RWPE1 (cell line): ENCODE data around the gene LRIG1.
A peak's percentile ranks its signal among the peaks of the same experiment; 100 is the strongest.

Source experiments
- CTCF ChIA-PET: fragments of 350-600 bp; sonication (Branson Sonifier 250); formaldehyde crosslinking; extraction: SDS; loops from one replicate; lab custom pipeline; 2021; lab: Yijun Ruan, JAX
- POLR2A ChIA-PET: fragments of 400-600 bp; formaldehyde crosslinking; extraction: SDS; loops from one replicate; lab custom pipeline; 2020; ENCODE audit warnings: antibody characterized with exemption; ENCODE audit not compliant: low non-redundant PET; lab: Yijun Ruan, JAX
- DNase-seq: peaks from one replicate; pipeline ENCODE4 v3.0.0; 2012; ENCODE audit warnings: low spot score
- H3K27ac ChIP-seq: fragments of 450-650 bp; 2 replicates; pipeline ENCODE4 v1.5.1; 2017
- TF ChIP-seq, protein P1 (sequence below): fragments of 450-650 bp; conservative IDR thresholded peaks from 2 replicates; pipeline ENCODE4 v1.5.1; 2017; ENCODE audit warnings: low read depth, mild to moderate bottlenecking

Gene LRIG1

GRCh38 chr3:66487465-66487864 is 13.4 kb downstream of the LRIG1 start:
- H3K27ac ChIP-seq = no peak overlapping the region
- ChIA-PET POLR2A (no interaction called here), CTCF (no interaction called here)
- DNase-seq = no peak
- TF ChIP-seq, protein P1, sequence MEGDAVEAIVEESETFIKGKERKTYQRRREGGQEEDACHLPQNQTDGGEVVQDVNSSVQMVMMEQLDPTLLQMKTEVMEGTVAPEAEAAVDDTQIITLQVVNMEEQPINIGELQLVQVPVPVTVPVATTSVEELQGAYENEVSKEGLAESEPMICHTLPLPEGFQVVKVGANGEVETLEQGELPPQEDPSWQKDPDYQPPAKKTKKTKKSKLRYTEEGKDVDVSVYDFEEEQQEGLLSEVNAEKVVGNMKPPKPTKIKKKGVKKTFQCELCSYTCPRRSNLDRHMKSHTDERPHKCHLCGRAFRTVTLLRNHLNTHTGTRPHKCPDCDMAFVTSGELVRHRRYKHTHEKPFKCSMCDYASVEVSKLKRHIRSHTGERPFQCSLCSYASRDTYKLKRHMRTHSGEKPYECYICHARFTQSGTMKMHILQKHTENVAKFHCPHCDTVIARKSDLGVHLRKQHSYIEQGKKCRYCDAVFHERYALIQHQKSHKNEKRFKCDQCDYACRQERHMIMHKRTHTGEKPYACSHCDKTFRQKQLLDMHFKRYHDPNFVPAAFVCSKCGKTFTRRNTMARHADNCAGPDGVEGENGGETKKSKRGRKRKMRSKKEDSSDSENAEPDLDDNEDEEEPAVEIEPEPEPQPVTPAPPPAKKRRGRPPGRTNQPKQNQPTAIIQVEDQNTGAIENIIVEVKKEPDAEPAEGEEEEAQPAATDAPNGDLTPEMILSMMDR = no peak

DNA sequence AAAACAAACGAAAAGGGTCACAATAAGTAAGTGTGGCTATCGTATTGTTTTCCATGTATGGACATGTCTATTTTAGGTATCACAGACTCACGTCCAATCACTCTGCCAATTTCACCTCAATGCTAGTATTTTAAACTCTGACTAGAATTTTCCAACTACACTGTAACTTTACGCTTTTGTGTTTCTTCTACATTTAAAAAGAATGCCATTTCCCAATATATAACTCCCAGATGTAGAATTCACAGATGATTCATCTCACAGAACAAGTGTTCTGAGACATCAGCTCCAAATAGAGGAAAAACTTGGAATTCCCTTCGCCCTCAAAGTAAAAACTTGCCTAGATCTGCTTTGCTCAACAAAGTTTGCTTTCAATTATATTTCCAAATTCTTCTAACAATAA is 14.2 kb downstream of the LRIG1 start:
- peak overlapping the region; percentile 75 for H3K27ac ChIP-seq
- CTCF ChIA-PET = interaction anchor here (0.6 kb wide), 1 partner anchor 1912 kb away, joined by 3 read pairs; no protein-coding TSS in a partner anchor
- TF ChIP-seq, protein P1 = no peak

GRCh38 chr3:66486202-66486601 is 14.6 kb downstream of the LRIG1 start:
- POLR2A ChIA-PET = no interaction called here

More for the DNA sequence above, 14.2 kb downstream of the LRIG1 start:
- POLR2A ChIA-PET = no interaction called here
- DNase-seq = no peak

DNA sequence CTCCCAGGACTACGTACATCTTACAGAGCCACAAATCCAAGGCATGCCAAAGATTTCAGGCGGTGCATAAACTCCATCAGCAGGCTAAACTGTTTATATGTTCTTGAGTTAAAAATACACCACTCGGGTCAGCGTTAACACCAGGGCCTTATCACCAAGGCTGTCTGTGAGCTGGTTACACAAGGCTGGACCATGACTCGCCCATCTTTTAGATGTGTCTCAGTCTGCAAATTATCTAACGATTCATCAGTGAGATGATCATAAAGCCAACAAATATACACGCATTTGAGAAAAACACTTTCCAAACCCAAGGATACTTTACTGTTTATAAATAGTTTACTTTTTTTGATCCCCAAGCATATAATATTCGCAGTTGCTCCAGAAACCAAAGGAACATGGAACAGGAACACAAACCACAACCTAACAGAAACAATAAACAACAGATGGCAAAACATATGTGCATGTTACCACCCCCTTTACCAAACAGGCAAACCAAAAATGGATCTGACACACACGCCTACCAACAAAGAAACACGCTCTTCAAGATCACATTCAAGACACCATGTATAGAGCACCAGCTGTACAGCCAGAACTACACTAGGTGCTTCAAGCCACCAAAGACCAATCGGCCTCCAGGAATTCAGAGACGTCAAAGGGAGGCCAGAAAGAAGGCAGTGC is 15.4 kb downstream of the LRIG1 start:
- POLR2A ChIA-PET = no interaction called here
- CTCF ChIA-PET = no interaction called here
- no peak for DNase-seq
- TF ChIP-seq, protein P1 = no peak
- H3K27ac ChIP-seq = no peak overlapping the region

More at GRCh38 chr3:66486202-66486601, 14.6 kb downstream of the LRIG1 start:
- CTCF ChIA-PET = interaction anchor here (0.6 kb wide), 1 partner anchor 1911 kb away, joined by 3 read pairs; no protein-coding TSS in a partner anchor
- TF ChIP-seq, protein P1 = no peak
- H3K27ac ChIP-seq = peak overlapping the region; percentile 75
- DNase-seq = no peak

GRCh38 chr3:66484106-66484844 is 16.5 kb downstream of the LRIG1 start:
- TF ChIP-seq, protein P1 = no peak
- DNase-seq = no peak
- CTCF ChIA-PET = no interaction called here
- POLR2A ChIA-PET = no interaction called here
- H3K27ac ChIP-seq = no peak overlapping the region

- CTCF ChIA-PET = no interaction called here
- TF ChIP-seq, protein P1 = no peak
- POLR2A ChIA-PET = no interaction called here
- no peak for DNase-seq
- peak overlapping the region; percentile 1 for H3K27ac ChIP-seq
These were observed 17.4 kb downstream of the LRIG1 start for GRCh38 chr3:66483409-66483906.
